Measurements from ENCODE around the gene PASK. TPM values are rescaled to one million over a fixed set of nuclear protein-coding genes. Genes with fewer than 3 reads are reported as not detected.

The PASK gene
- polyA plus RNA-seq, 1 donor from 2014 or later: 26.0 TPM

GRCh38 chr2:241128266-241128665, 21.0 kb downstream of the PASK start:
- Histone ChIP-seq H3K27me3 (ENCODE audit: insufficient read depth, low read depth, low read length) (no peaks in the 10 kb centered on the region), H2AFZ (ENCODE audit: low read depth, low read length) (no peak overlapping the region), H3K4me3 (ENCODE audit: low read length) (no peak overlapping the region), H3K9ac (ENCODE audit: low read length) (no peak overlapping the region), H3K9me2 (ENCODE audit: insufficient read depth, low read length) (no peaks in the 10 kb centered on the region), H4K20me1 (ENCODE audit: insufficient read depth) (no peaks in the 10 kb centered on the region), H3K4me2 (ENCODE audit: low read length) (no peak overlapping the region), H3K9me3 (ENCODE audit: low read length) (no peaks in the 10 kb centered on the region), H3K27ac (ENCODE audit: low read length) (no peak overlapping the region), H3F3A (ENCODE audit: insufficient read depth, low read length, poor library complexity, severe bottlenecking) (no peaks in the 10 kb centered on the region), H3K36me3 (ENCODE audit: insufficient read depth, low read length) (no peaks in the 10 kb centered on the region), H3K79me2 (replicated peaks; ENCODE audit: insufficient read depth, low read length) (no peaks in the 10 kb centered on the region)
- TF ChIP-seq CTCF (IDR thresholded peaks at IDR 0.05; ENCODE audit: poor library complexity, severe bottlenecking): no peak

- H3K27me3 ChIP-seq (ENCODE audit: insufficient read depth, low read depth, low read length): no peaks in the 10 kb centered on the region
- no peaks in the 10 kb centered on the region for H3K79me2 ChIP-seq (replicated peaks; ENCODE audit: insufficient read depth, low read length)
- H3K9ac ChIP-seq (ENCODE audit: low read length): no peak overlapping the region
- H3K4me2 ChIP-seq (ENCODE audit: low read length): no peak overlapping the region
- no peak overlapping the region for H3K27ac ChIP-seq (ENCODE audit: low read length)
- H3F3A ChIP-seq (ENCODE audit: insufficient read depth, low read length, poor library complexity, severe bottlenecking): no peaks in the 10 kb centered on the region
- H4K20me1 ChIP-seq (ENCODE audit: insufficient read depth): no peaks in the 10 kb centered on the region
- H2AFZ ChIP-seq (ENCODE audit: low read depth, low read length): no peak overlapping the region
- no peaks in the 10 kb centered on the region for H3K9me3 ChIP-seq (ENCODE audit: low read length)
- no peak overlapping the region for H3K4me3 ChIP-seq (ENCODE audit: low read length)
- no peak for TF ChIP-seq CTCF (IDR thresholded peaks at IDR 0.05; ENCODE audit: poor library complexity, severe bottlenecking)
- no peak for TF ChIP-seq POLR2AphosphoS5 (IDR thresholded peaks at IDR 0.05)
- no peak for TF ChIP-seq TAF1 (IDR thresholded peaks at IDR 0.05; ENCODE audit: low read depth)
- no peak for TF ChIP-seq EZH2 (IDR thresholded peaks at IDR 0.05; ENCODE audit: borderline replicate concordance, insufficient read depth, low read length, poor library complexity, severe bottlenecking)
- no peak for TF ChIP-seq RAD21 (conservative IDR thresholded peaks at IDR 0.05)
- no peak for TF ChIP-seq REST (IDR thresholded peaks at IDR 0.05; ENCODE audit: borderline replicate concordance)
- no peak for TF ChIP-seq SMC3 (conservative IDR thresholded peaks at IDR 0.05; ENCODE audit: poor library complexity)
- no peak for TF ChIP-seq MXI1 (conservative IDR thresholded peaks at IDR 0.05; ENCODE audit: poor library complexity, severe bottlenecking)
- TF ChIP-seq EP300 (conservative IDR thresholded peaks at IDR 0.05; ENCODE audit: poor library complexity, severe bottlenecking): no peak
- no peaks in the 10 kb centered on the region for H3K9me2 ChIP-seq (ENCODE audit: insufficient read depth, low read length)
- no peaks in the 10 kb centered on the region for H3K36me3 ChIP-seq (ENCODE audit: insufficient read depth, low read length)
These were observed 22.5 kb downstream of the PASK start for GRCh38 chr2:241126771-241127202.
